ENCODE results near the gene CD59. TPM values are rescaled to one million over a fixed set of nuclear protein-coding genes. Genes with fewer than 3 reads are reported as not detected.
A peak's percentile ranks its signal among the peaks of the same experiment; 100 is the strongest.

The CD59 gene
- total and polyA plus RNA-seq, 2 of the 4 experiments (the other 2 are of a cell fraction): 765 to 1,140 TPM

DNA sequence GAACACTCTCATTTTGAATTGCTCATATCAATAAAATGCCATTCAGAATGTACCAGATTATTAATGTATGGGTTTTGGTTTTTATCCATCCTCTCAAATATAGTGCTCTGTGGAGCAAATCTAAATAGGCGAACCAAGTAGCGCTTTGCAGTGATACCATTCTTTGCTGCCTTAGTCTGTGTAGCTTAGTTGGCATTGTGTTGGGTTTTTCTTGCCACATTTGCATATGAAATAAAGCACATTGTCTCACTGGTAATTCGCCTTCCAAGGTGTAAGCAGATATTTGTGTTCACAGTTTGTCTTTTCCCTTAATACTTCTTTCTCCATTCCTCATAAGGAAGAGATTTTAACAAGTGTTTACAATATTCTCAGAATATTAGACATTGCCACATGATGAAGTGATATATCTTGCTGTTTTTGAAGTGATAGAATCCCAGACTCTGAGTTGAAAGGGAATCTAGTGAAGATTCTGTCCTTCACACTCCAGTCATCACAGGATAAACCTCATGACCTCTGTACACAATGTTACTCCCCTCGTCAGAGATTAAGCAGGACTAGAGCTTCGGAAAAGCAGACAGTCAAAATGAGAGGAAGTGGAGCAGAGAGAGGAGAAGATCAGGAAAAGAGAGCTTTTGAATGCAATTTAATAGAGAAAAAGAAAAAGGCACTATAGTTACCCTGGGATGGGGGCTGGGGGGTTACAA, 52.1 kb downstream of the CD59 start:
- Histone ChIP-seq H2BK120ac (ENCODE audit: low read depth, low read length) (no peak overlapping the region), H3K56ac (ENCODE audit: extremely low read depth, insufficient read depth, low read length) (no peak overlapping the region), H3K4me3 (ENCODE audit: insufficient read depth, low read depth, low read length) (no peak overlapping the region), H3K14ac (replicated peaks; ENCODE audit: low read depth, low read length) (no peak overlapping the region), H2BK15ac (ENCODE audit: low read depth, low read length) (no peak overlapping the region), H3K27me3 (ENCODE audit: control insufficient read depth, insufficient read depth, low read length) (no peaks in the 10 kb centered on the region), H3K9ac (ENCODE audit: low read depth, low read length) (no peak overlapping the region), H4K5ac (ENCODE audit: low read depth, low read length) (no peak overlapping the region), H3K9me1 (ENCODE audit: insufficient read depth, low read length) (peaks cover 17% of the 10 kb centered on the region), H3K27ac (ENCODE audit: insufficient read depth, low read length) (no peak overlapping the region), H3K9me3 (ENCODE audit: control insufficient read depth, insufficient read depth, low read length) (no peaks in the 10 kb centered on the region), H2AFZ (replicated peaks; ENCODE audit: low read length, poor library complexity) (no peak overlapping the region), H4K8ac (ENCODE audit: low read depth in 2 of 2, low read length in 2 of 2) (no peak overlapping the region), H2BK5ac (ENCODE audit: low read depth, low read length, poor library complexity, severe bottlenecking) (no peak overlapping the region), H2AK5ac (ENCODE audit: low read depth, low read length) (no peak overlapping the region), H3K18ac (ENCODE audit: low read depth, low read length) (no peak overlapping the region), H2BK20ac (ENCODE audit: low read depth, low read length) (peak overlapping the region; percentile 44; the same call in 1 of the 2 replicates), H4K20me1 (ENCODE audit: insufficient read depth, low read length) (no peaks in the 10 kb centered on the region), H3K4ac (ENCODE audit: low read depth, low read length) (no peak overlapping the region; the same call in 1 of the 2 replicates), H4K91ac (ENCODE audit: insufficient read depth, low read depth, low read length) (no peak overlapping the region), H3K4me1 (ENCODE audit: control insufficient read depth, insufficient read depth, low read length) (peaks cover 2% of the 10 kb centered on the region; the same call in 1 of the 2 replicates), H3K79me1 (ENCODE audit: low read depth in 1 of 2, low read length in 2 of 2) (peaks cover 0 to 8% of the 10 kb centered on the region in 2 experiments; a peak in 3 of 4 replicates), H2AK9ac (replicated peaks; ENCODE audit: low read depth, low read length, poor library complexity) (no peak overlapping the region), H3K4me2 (ENCODE audit: low read depth, low read length) (no peak overlapping the region), H3K36me3 (ENCODE audit: control insufficient read depth, insufficient read depth, low read length) (no peaks in the 10 kb centered on the region), H3K23ac (ENCODE audit: low read depth, low read length) (no peak overlapping the region)
- dilution Hi-C loops (cut with HindIII; ENCODE audit: low sequenced_read_pairs, unreplicated experiment) (no loop called here), in situ Hi-C loops (cut with MboI; ENCODE audit: low sequenced_read_pairs) (no loop called here), intact Hi-C loops (cut with micrococcal nuclease) (no loop called here)
- ChIA-PET CTCF (interaction anchor here (0.6 kb wide), 1 partner anchor 542 kb away, joined by 3 read pairs; no protein-coding TSS in a partner anchor), POLR2A (ENCODE audit: unreplicated experiment) (no interaction called here)
- BruUV-seq (replicated peaks): no TSS peak
- ATAC-seq (ENCODE audit: low read depth) (no peak), DNase-seq (no peak)
- WGBS, 2 experiments (ENCODE audit: extremely low coverage in 2 of 2, insufficient read length in 1 of 2): no CpG with 5 or more reads among the region's 5 CpGs
- TF ChIP-seq MAZ (IDR thresholded peaks at IDR 0.05; ENCODE audit: borderline replicate concordance, low read depth, low read length) (no peak), RAD21 (IDR thresholded peaks at IDR 0.05; ENCODE audit: low read length) (no peak), MAFK (IDR thresholded peaks at IDR 0.05; ENCODE audit: low read depth, low read length) (no peak), POLR2A (IDR thresholded peaks at IDR 0.05; ENCODE audit: low read depth, low read length) (no peak), RCOR1 (IDR thresholded peaks at IDR 0.05; ENCODE audit: insufficient replicate concordance, low read length) (no peak), CHD1 (IDR thresholded peaks at IDR 0.05; ENCODE audit: low read depth, low read length) (no peak)
- TF ChIP-seq, protein P1, sequence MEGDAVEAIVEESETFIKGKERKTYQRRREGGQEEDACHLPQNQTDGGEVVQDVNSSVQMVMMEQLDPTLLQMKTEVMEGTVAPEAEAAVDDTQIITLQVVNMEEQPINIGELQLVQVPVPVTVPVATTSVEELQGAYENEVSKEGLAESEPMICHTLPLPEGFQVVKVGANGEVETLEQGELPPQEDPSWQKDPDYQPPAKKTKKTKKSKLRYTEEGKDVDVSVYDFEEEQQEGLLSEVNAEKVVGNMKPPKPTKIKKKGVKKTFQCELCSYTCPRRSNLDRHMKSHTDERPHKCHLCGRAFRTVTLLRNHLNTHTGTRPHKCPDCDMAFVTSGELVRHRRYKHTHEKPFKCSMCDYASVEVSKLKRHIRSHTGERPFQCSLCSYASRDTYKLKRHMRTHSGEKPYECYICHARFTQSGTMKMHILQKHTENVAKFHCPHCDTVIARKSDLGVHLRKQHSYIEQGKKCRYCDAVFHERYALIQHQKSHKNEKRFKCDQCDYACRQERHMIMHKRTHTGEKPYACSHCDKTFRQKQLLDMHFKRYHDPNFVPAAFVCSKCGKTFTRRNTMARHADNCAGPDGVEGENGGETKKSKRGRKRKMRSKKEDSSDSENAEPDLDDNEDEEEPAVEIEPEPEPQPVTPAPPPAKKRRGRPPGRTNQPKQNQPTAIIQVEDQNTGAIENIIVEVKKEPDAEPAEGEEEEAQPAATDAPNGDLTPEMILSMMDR (conservative IDR thresholded peaks at IDR 0.05; ENCODE audit: low read depth, low read length): no peak
